T-helper 17 cell (primary cell): ENCODE measurements around the gene OTOF. TPM values are rescaled to one million over a fixed set of nuclear protein-coding genes. Genes with fewer than 3 reads are reported as not detected.

Experiments used
- ATAC-seq: fragments of 150-1000 bp; cut with Tn5 transposase; 2 replicates; pipeline ENCODE4 v1.10.0; 2021; ENCODE audit warnings: mild to moderate bottlenecking, moderate library complexity
- DNase-seq, 3 donors: peaks; one replicate each; pipeline versions ENCODE4 v3.0.0 to v3.0.0-alpha.2; 2020 to 2021
- H3K9me3 ChIP-seq: one replicate; pipeline ENCODE4 v1.7.0; 2013; ENCODE audit warnings: low read length, mild to moderate bottlenecking; ENCODE audit not compliant: control insufficient read depth, poor library complexity, severe bottlenecking
- H3K27ac Mint-ChIP-seq: one replicate; pipeline ENCODE4 v1.8.0; 2022; ENCODE audit warnings: mild to moderate bottlenecking, moderate library complexity, mixed read lengths
- H3K27me3 Mint-ChIP-seq: one replicate; pipeline ENCODE4 v1.8.0; 2022; ENCODE audit warnings: mixed read lengths
- H3K36me3 Mint-ChIP-seq: one replicate; pipeline ENCODE4 v1.8.0; 2022; ENCODE audit warnings: low read depth, mixed read lengths
- H3K4me1 Mint-ChIP-seq: one replicate; pipeline ENCODE4 v1.8.0; 2022; ENCODE audit warnings: mild to moderate bottlenecking, mixed read lengths
- H3K4me3 Mint-ChIP-seq: one replicate; pipeline ENCODE4 v1.8.0; 2022; ENCODE audit warnings: mild to moderate bottlenecking, moderate library complexity, mixed read lengths
- total RNA-seq, 4 donors: library from RNA in 2 of 4; stranded (reverse) in 2 of 4; gene quantifications; one replicate each; pipeline ENCODE4 v1.2.3 and lab custom pipeline; 2022 to 2026

Gene OTOF
- total RNA-seq, 2 donors from 2014 or later = 0.50 to 0.87 TPM

DNA sequence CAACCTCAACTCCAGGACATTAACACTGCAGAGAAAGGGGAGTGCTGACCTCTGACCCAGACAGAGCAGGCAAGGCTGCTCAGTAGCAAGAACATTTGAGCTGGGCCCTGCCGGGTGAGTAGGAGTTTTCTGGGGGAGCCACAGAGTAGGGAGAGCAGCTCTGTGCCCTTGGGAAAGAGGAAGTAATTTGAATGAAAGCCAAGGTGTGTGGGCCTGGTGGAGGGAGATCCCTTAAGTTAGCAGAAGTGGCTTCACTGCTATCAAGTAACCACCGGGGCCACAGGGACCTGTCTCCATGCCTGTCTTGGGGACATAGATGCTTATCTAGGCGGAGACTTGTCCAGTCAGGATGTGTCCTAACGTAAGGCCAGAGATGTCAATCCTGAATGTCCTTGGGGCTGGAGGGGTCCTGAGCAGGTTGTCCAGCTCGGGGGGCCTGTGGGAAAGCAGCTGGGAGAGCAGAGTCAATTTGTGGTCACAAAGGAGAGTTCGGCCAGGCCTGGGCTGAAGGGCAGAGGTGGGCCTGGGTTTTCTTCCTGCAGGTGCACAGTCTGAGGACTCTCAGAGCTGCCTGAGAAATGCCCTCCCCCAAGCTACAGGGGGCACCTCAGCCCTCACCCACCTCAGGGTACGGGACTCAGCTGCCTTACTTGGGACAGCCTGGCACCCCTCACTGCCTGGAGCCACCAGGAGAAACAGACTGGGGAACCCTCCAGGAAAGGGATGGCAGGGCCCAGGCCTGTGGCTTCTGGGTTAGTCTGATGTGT is 15.0 kb upstream of the OTOF start:
- H3K36me3 Mint-ChIP-seq = no peaks in the 10 kb centered on the region
- DNase-seq (no peak), ATAC-seq (no peak)
- peaks cover 2% of the 10 kb centered on the region for H3K4me1 Mint-ChIP-seq
- no peaks in the 10 kb centered on the region for H3K9me3 ChIP-seq
- H3K27me3 Mint-ChIP-seq = peaks cover 29% of the 10 kb centered on the region
- no peak overlapping the region for H3K27ac Mint-ChIP-seq
- H3K4me3 Mint-ChIP-seq = peak overlapping the region; percentile 42

DNA sequence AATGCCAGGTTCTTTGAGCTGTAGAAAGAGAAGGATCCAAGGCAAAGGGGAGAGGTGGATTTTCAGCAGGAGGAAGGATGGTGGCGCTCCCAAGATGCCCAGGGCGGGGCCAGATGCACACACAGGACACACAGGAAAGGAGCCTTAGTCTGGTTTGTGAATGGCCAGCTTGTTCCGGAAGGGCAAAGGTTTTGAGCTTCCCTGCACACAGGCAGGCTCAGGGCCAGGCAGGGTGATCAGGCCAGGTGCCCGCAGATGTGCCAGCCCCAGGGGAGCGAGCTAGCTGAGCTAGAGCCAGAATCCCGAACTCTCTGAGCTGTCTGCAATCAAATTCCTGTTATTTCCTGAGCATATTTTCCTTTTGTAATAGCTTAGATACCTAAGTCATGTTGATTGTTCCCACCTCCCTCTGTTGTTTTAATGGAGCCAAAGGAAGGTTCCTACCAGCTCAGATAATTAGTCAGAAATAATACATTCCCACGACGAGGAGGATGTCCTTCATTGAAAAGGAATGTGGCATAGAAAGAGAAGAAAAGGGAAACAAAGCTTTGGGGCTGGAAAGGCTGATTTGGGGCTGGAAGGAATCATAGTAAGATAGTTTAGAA is 13.7 kb upstream of the OTOF start:
- no peak for ATAC-seq
- no peaks in the 10 kb centered on the region for H3K36me3 Mint-ChIP-seq
- no peaks in the 10 kb centered on the region for H3K9me3 ChIP-seq
- DNase-seq = no peak
- H3K4me3 Mint-ChIP-seq = no peak overlapping the region
- H3K27ac Mint-ChIP-seq = no peak overlapping the region
- H3K4me1 Mint-ChIP-seq = peaks cover 2% of the 10 kb centered on the region
- H3K27me3 Mint-ChIP-seq = peaks cover 18% of the 10 kb centered on the region

DNA sequence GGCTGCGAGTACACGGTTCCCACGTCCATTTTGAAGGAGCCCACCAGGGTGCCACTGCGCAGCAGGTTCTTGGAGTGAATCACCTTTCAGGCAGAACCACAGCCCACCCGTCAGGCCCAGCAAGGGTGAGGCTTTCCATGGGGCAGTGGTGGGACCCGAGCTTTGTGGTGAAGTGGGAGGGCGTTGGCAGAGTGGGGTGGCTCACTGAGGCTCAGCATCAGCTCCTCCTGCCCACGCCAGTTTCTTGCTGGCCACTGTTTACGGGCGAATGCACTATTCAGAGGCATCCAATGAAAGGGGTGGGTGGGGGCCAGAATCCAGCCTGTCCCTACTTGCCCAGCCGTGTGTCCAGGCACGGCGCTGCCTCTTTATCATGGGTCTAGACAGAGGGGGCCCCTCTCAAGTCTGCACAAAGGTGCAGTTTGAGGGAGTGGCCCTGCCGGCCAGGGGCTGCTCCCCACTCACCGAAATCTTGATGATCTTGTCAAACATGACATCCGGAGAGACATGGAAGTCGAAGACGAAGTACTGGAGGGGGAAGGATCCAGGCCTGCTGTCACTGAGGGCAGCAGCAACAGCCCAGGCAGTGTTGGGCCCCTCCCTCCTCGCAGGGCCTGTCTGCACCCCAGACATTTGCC is 11.4 kb upstream of the OTOF start:
- Mint-ChIP-seq H3K36me3 (no peaks in the 10 kb centered on the region), H3K4me3 (no peak overlapping the region), H3K27ac (no peak overlapping the region), H3K27me3 (peaks cover 20% of the 10 kb centered on the region), H3K4me1 (peaks cover 5% of the 10 kb centered on the region)
- H3K9me3 ChIP-seq = no peaks in the 10 kb centered on the region
- DNase-seq (no peak), ATAC-seq (no peak)

DNA sequence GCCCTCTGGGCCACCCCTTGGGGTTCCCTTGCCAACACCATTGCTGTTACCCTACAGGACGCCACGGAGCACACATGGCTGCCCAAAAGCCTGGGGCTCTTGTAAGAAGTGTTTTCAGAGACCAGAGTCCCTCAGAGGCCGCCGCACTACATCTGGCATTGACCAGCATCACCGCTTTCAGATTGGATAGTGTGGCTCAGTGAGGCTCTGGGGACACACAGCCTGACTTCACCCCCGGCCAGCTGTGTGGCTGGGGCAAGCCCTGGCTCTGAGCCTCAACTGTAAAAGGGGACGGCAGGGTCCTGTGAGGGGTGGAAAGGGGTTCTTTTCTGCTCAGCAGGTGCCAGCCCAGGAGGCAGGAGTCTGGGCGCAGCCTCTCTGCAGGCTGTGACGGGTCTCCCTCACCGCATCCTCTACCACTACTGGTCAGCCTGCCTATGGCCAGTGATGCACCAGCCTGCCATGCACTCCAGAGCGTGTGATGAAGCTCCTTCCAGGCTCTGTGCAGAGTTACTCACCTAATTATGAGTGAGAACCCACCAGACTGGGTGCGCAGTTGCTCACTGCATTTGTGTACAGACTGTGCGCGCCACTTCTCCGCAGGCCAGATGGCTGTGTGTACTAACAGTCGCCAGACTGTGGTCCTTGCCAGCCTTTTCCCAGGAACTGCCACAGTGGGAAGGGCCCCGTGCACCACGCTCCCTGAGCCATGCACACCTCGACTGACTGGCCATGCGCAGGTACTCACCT is 10.7 kb upstream of the OTOF start:
- Mint-ChIP-seq H3K36me3 (no peaks in the 10 kb centered on the region), H3K27me3 (peaks cover 26% of the 10 kb centered on the region), H3K4me3 (no peak overlapping the region), H3K4me1 (peaks cover 5% of the 10 kb centered on the region), H3K27ac (no peak overlapping the region)
- DNase-seq = no peak
- H3K9me3 ChIP-seq = no peaks in the 10 kb centered on the region
- ATAC-seq = no peak

DNA sequence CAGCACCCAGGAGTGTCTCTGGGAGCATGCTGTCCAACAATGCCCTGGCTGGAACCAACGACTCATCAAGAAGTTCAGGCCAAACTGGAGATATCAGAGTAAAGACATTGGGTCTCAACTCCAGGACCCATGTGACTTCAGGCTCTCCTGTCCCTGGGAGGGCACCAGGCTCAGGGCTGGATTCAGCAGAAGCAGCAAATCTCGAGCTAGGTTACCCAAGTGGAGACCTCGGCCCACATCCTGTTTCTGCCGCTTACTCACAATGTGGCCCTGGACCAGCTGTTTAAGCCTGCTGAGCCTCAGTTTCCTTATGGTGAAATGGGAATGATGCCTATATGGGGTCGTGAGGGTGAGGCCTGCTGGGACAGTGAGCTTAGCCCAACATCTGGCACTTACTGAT is 9.3 kb upstream of the OTOF start:
- H3K9me3 ChIP-seq = no peaks in the 10 kb centered on the region
- H3K27me3 Mint-ChIP-seq = peaks cover 31% of the 10 kb centered on the region
- H3K27ac Mint-ChIP-seq = no peak overlapping the region
- DNase-seq (no peak), ATAC-seq (no peak)
- H3K4me1 Mint-ChIP-seq = peaks cover 5% of the 10 kb centered on the region
- H3K36me3 Mint-ChIP-seq = no peaks in the 10 kb centered on the region
- no peak overlapping the region for H3K4me3 Mint-ChIP-seq

DNA sequence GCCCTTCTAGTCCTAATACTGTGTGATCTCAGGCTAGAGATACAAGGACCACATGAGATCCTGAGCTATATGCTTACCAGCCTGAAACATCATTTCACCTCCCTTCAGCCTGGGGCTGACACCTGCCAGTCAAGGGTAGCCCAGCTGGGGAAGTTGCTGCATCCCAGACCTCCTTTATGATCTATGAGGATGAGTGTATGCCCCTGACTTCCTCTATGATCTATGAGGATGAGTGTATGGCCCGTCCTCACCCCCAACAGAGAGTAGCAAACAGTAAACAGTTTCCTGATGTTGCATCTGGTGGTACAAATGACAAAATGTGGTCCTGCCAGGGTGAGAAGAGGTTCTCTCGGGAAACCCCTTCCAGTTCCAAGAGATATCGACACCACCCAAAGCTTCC is 8.9 kb upstream of the OTOF start:
- ATAC-seq = no peak
- H3K27ac Mint-ChIP-seq = no peak overlapping the region
- no peak overlapping the region for H3K4me3 Mint-ChIP-seq
- no peaks in the 10 kb centered on the region for H3K9me3 ChIP-seq
- no peaks in the 10 kb centered on the region for H3K36me3 Mint-ChIP-seq
- H3K27me3 Mint-ChIP-seq = peaks cover 31% of the 10 kb centered on the region
- peaks cover 5% of the 10 kb centered on the region for H3K4me1 Mint-ChIP-seq
- DNase-seq = no peak

DNA sequence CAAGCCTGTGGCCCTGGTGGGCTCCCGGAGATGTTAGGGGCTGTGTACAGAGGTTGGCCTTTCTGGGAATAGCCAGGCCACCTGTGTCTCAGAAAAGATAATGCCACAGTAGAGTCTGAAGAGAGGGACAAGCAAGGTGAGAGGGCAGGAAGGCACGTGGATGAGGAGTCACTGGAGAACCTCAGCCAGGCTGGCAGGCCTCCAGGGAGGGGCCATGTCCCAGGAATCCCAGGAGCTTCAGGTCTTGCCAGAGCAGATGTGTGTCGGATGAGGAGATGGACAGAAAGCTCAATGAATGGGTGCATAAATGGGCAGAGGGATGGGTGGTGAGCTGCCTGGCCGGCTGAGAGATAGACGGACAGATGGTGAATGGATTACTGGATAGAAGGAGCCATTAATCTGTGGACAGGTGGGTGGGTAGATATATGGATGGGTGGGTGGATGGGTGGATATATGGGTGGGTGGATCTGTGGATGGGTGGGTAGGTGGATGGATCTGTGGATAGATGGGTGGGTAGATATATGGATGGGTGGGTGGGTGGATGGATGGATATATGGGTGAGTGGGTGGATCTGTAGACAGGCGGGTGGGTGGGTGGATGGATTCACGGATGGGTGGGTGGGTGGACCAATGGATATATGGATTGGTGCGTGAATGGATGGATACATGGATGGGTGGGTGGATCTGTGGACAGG is 7.9 kb upstream of the OTOF start:
- ATAC-seq (no peak), DNase-seq (no peak)
- peaks cover 31% of the 10 kb centered on the region for H3K27me3 Mint-ChIP-seq
- no peak overlapping the region for H3K4me3 Mint-ChIP-seq
- no peaks in the 10 kb centered on the region for H3K36me3 Mint-ChIP-seq
- H3K9me3 ChIP-seq = no peaks in the 10 kb centered on the region
- peaks cover 5% of the 10 kb centered on the region for H3K4me1 Mint-ChIP-seq
- H3K27ac Mint-ChIP-seq = no peak overlapping the region

DNA sequence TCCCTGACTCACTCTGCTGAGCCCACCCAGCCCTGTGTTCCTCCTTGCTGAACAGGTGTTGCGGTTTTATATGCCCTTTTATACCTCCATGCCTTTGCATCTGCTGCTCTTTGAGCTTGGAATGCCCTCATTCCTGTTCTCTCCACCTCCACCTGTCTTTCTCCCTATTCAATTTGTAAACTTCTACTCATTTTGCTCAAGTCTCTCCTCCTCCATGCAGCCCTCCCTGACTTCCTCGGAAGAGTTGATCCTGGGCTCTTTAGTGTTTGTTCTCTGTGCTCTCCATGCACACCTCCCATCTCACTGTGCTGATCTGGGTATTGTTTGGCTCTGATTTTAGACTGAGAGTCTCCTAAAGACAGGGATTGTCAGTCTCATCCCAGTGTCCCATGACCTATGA is 7.2 kb upstream of the OTOF start:
- H3K27me3 Mint-ChIP-seq = peaks cover 28% of the 10 kb centered on the region
- no peaks in the 10 kb centered on the region for H3K9me3 ChIP-seq
- DNase-seq (no peak), ATAC-seq (no peak)
- H3K27ac Mint-ChIP-seq = no peak overlapping the region
- peaks cover 3% of the 10 kb centered on the region for H3K4me1 Mint-ChIP-seq
- H3K4me3 Mint-ChIP-seq = no peak overlapping the region
- no peaks in the 10 kb centered on the region for H3K36me3 Mint-ChIP-seq

DNA sequence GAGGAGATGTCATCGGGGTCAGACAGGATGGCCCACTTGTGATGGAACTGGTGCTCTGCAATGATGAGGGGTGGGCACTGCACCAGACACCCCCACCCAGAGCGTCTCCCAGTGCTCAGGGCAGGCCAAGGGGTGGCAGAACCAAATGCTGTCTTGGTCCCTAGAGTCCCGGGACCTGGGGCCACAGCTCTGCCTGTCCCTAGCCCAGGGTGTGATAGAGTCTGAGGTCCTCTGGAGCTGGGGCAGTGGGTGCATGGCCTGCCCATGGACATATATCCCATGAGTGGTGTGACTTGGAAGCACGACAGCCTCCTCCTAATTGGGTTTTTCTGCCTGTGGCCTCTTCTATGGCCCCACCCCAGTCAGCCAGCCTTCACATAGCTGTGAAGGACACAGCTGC is 6.7 kb upstream of the OTOF start:
- DNase-seq (no peak), ATAC-seq (no peak)
- no peaks in the 10 kb centered on the region for H3K36me3 Mint-ChIP-seq
- H3K9me3 ChIP-seq = no peaks in the 10 kb centered on the region
- H3K4me1 Mint-ChIP-seq = peaks cover 3% of the 10 kb centered on the region
- H3K27me3 Mint-ChIP-seq = peaks cover 26% of the 10 kb centered on the region
- no peak overlapping the region for H3K27ac Mint-ChIP-seq
- H3K4me3 Mint-ChIP-seq = no peak overlapping the region

DNA sequence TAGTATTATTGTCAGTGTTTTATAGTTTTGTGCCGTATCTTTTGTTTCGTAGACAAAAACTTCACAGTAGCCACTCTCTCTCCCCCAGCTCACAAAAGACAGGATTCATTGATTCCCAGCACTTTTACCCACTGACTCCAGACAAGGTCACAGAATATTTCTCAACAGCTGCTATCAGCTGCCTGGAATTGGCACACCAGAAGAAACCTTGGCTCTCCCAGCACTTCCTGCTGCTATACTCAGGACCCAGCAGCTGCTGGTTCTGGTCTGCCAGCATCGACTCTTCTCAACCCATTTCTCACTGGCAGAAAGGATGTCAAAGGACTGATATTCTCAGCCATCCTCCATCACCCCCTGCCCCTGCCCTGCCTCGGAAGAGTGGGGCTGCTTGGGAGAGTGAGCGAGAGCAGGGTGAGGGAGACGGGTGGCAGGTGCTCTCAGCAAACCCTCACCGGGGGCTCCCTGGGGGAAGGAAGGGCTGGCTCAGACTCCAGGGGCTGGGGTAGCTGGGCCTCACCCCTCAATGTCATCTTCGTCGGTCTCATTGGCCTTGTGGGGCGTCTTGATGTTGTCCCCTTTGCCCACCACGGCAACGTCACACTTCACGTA is 6.1 kb upstream of the OTOF start:
- Mint-ChIP-seq H3K4me3 (no peak overlapping the region), H3K4me1 (peaks cover 3% of the 10 kb centered on the region), H3K27me3 (peaks cover 22% of the 10 kb centered on the region), H3K27ac (no peak overlapping the region), H3K36me3 (no peaks in the 10 kb centered on the region)
- DNase-seq (no peak), ATAC-seq (no peak)
- H3K9me3 ChIP-seq = no peaks in the 10 kb centered on the region

DNA sequence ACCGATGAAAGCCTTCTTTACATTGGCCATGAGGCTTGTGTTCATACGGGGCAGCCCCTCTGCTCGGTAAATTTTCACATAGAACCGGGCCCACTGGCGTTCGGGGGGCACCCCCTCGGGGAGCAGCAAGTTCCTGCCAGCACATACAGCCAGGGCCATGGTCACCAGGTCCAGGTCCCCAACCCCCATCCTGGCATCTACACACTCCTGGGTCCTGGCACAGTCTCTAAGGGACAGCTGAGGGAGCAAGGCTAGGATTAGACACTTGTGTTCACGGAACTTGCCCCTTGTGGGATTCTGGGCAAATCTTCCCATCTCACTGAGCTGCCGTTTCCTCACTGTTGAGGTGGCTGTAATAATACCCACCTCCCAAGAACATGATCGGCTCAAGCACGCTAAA is 5.6 kb upstream of the OTOF start:
- Mint-ChIP-seq H3K4me3 (no peak overlapping the region), H3K36me3 (no peaks in the 10 kb centered on the region), H3K27ac (no peak overlapping the region), H3K4me1 (peaks cover 3% of the 10 kb centered on the region), H3K27me3 (peaks cover 22% of the 10 kb centered on the region)
- no peak for DNase-seq
- no peaks in the 10 kb centered on the region for H3K9me3 ChIP-seq
- no peak for ATAC-seq

DNA sequence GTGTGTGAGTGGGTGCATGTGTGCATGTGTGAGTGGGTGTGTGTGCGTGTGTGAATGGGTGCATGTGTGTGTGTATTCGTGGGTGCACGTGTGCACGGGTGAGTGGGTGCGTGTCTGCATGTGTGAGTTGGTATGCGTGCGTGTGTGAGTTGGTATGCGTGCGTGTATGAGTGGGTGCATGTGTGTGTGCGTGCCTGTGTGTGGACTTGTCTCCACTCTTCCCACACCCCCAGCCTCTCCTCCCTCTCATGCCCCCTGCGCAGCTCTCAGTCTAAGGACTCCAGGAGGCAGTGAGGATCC is 5.1 kb upstream of the OTOF start:
- Mint-ChIP-seq H3K27ac (no peak overlapping the region), H3K36me3 (no peaks in the 10 kb centered on the region), H3K4me1 (peaks cover 3% of the 10 kb centered on the region), H3K4me3 (no peak overlapping the region), H3K27me3 (peaks cover 22% of the 10 kb centered on the region)
- H3K9me3 ChIP-seq = no peaks in the 10 kb centered on the region
- ATAC-seq (no peak), DNase-seq (no peak)
